ENCODE measurements around the gene POT1.

Gene POT1

DNA sequence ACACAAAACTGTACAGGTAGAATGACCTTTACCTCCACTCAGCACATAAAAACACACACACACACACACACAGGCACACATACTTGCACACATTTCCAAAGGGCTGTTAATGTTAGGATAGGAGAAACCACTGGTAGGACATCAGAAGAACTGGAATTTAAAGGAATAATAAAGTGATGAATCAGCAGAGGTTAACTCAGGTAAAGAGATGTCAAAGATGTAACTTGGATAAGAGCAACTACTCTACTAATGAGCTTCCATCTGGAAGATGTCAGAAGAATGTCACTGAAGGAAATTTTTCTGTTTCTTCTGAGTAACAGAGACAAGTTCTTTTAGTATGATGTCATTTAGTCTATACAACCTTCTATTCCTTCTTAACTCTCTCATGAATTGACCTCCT is 137.6 kb downstream of the POT1 start:
- Histone ChIP-seq H3K36me3 (ENCODE audit: control insufficient read depth in 1 of 2, insufficient read depth in 2 of 2, low read length in 2 of 2) (no peaks in the 10 kb centered on the region), H3K27ac (ENCODE audit: low read depth, low read length) (no peak overlapping the region), H3K27me3 (ENCODE audit: control insufficient read depth in 1 of 2, insufficient read depth in 2 of 2, low read length in 2 of 2) (no peaks in the 10 kb centered on the region), H3K9ac (ENCODE audit: low read depth in 1 of 2, low read length in 2 of 2) (no peak overlapping the region), H3K4me1 (ENCODE audit: control insufficient read depth in 1 of 2, insufficient read depth in 2 of 2, low read length in 2 of 2) (no peaks in the 10 kb centered on the region), H3K4me3 (ENCODE audit: low read depth in 1 of 2, low read length in 2 of 2) (no peak overlapping the region), H3K9me3 (ENCODE audit: control insufficient read depth in 1 of 2, low read length in 2 of 2) (no peaks in the 10 kb centered on the region)

GRCh38 chr7:124791426-124791825 is 138.2 kb downstream of the POT1 start:
- no peaks in the 10 kb centered on the region for H3K36me3 ChIP-seq (ENCODE audit: control insufficient read depth in 1 of 2, insufficient read depth in 2 of 2, low read length in 2 of 2)
- H3K9ac ChIP-seq (ENCODE audit: low read depth in 1 of 2, low read length in 2 of 2): no peak overlapping the region
- no peaks in the 10 kb centered on the region for H3K4me1 ChIP-seq (ENCODE audit: control insufficient read depth in 1 of 2, insufficient read depth in 2 of 2, low read length in 2 of 2)
- no peaks in the 10 kb centered on the region for H3K9me3 ChIP-seq (ENCODE audit: control insufficient read depth in 1 of 2, low read length in 2 of 2)
- H3K4me3 ChIP-seq (ENCODE audit: low read depth in 1 of 2, low read length in 2 of 2): no peak overlapping the region
- no peaks in the 10 kb centered on the region for H3K27me3 ChIP-seq (ENCODE audit: control insufficient read depth in 1 of 2, insufficient read depth in 2 of 2, low read length in 2 of 2)
- no peak overlapping the region for H3K27ac ChIP-seq (ENCODE audit: low read depth, low read length)

GRCh38 chr7:124790645-124791044 is 139.0 kb downstream of the POT1 start:
- Histone ChIP-seq H3K4me3 (ENCODE audit: low read depth in 1 of 2, low read length in 2 of 2) (no peak overlapping the region), H3K9ac (ENCODE audit: low read depth in 1 of 2, low read length in 2 of 2) (no peak overlapping the region), H3K36me3 (ENCODE audit: control insufficient read depth in 1 of 2, insufficient read depth in 2 of 2, low read length in 2 of 2) (no peaks in the 10 kb centered on the region), H3K9me3 (ENCODE audit: control insufficient read depth in 1 of 2, low read length in 2 of 2) (no peaks in the 10 kb centered on the region), H3K27me3 (ENCODE audit: control insufficient read depth in 1 of 2, insufficient read depth in 2 of 2, low read length in 2 of 2) (no peaks in the 10 kb centered on the region), H3K4me1 (ENCODE audit: control insufficient read depth in 1 of 2, insufficient read depth in 2 of 2, low read length in 2 of 2) (no peaks in the 10 kb centered on the region), H3K27ac (ENCODE audit: low read depth, low read length) (no peak overlapping the region)

GRCh38 chr7:124785994-124786393 is 143.6 kb downstream of the POT1 start:
- Histone ChIP-seq H3K9me3 (ENCODE audit: control insufficient read depth in 1 of 2, low read length in 2 of 2) (no peaks in the 10 kb centered on the region), H3K9ac (ENCODE audit: low read depth in 1 of 2, low read length in 2 of 2) (no peak overlapping the region), H3K4me3 (ENCODE audit: low read depth in 1 of 2, low read length in 2 of 2) (no peak overlapping the region), H3K27ac (ENCODE audit: low read depth, low read length) (no peak overlapping the region), H3K4me1 (ENCODE audit: control insufficient read depth in 1 of 2, insufficient read depth in 2 of 2, low read length in 2 of 2) (no peaks in the 10 kb centered on the region), H3K27me3 (ENCODE audit: control insufficient read depth in 1 of 2, insufficient read depth in 2 of 2, low read length in 2 of 2) (no peaks in the 10 kb centered on the region), H3K36me3 (ENCODE audit: control insufficient read depth in 1 of 2, insufficient read depth in 2 of 2, low read length in 2 of 2) (no peaks in the 10 kb centered on the region)

GRCh38 chr7:124784879-124785818 is 144.5 kb downstream of the POT1 start:
- Histone ChIP-seq H3K36me3 (ENCODE audit: control insufficient read depth in 1 of 2, insufficient read depth in 2 of 2, low read length in 2 of 2) (no peaks in the 10 kb centered on the region), H3K4me3 (ENCODE audit: low read depth in 1 of 2, low read length in 2 of 2) (no peak overlapping the region), H3K27me3 (ENCODE audit: control insufficient read depth in 1 of 2, insufficient read depth in 2 of 2, low read length in 2 of 2) (no peaks in the 10 kb centered on the region), H3K4me1 (ENCODE audit: control insufficient read depth in 1 of 2, insufficient read depth in 2 of 2, low read length in 2 of 2) (no peaks in the 10 kb centered on the region), H3K27ac (ENCODE audit: low read depth, low read length) (no peak overlapping the region), H3K9me3 (ENCODE audit: control insufficient read depth in 1 of 2, low read length in 2 of 2) (no peaks in the 10 kb centered on the region), H3K9ac (ENCODE audit: low read depth in 1 of 2, low read length in 2 of 2) (no peak overlapping the region)

DNA sequence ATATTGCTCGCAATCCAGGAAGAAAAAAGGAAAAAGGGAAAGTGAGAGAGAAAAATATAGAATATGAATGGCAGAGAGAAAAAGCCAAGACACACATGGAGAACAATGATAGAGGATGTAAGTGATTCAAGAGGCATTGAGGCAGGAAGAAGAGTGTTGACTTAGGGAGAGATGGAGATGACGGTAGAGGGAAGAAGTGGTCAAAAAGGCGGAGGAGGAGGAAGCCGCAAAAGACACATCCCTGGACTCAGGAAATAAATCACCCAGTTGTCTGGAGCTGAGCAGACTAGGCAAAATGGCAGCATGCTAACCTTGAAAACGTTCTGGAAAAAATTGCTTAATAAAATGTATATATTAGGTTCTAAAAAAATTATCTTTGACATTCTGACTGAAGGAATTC is 146.4 kb downstream of the POT1 start:
- no peak overlapping the region for H3K4me3 ChIP-seq (ENCODE audit: low read depth in 1 of 2, low read length in 2 of 2)
- no peaks in the 10 kb centered on the region for H3K9me3 ChIP-seq (ENCODE audit: control insufficient read depth in 1 of 2, low read length in 2 of 2)
- H3K36me3 ChIP-seq (ENCODE audit: control insufficient read depth in 1 of 2, insufficient read depth in 2 of 2, low read length in 2 of 2): no peaks in the 10 kb centered on the region
- H3K27me3 ChIP-seq (ENCODE audit: control insufficient read depth in 1 of 2, insufficient read depth in 2 of 2, low read length in 2 of 2): no peaks in the 10 kb centered on the region
- no peak overlapping the region for H3K9ac ChIP-seq (ENCODE audit: low read depth in 1 of 2, low read length in 2 of 2)
- no peak overlapping the region for H3K27ac ChIP-seq (ENCODE audit: low read depth, low read length)
- H3K4me1 ChIP-seq (ENCODE audit: control insufficient read depth in 1 of 2, insufficient read depth in 2 of 2, low read length in 2 of 2): no peaks in the 10 kb centered on the region

- H3K4me1 ChIP-seq (ENCODE audit: control insufficient read depth in 1 of 2, insufficient read depth in 2 of 2, low read length in 2 of 2): no peaks in the 10 kb centered on the region
- no peak overlapping the region for H3K27ac ChIP-seq (ENCODE audit: low read depth, low read length)
- H3K36me3 ChIP-seq (ENCODE audit: control insufficient read depth in 1 of 2, insufficient read depth in 2 of 2, low read length in 2 of 2): no peaks in the 10 kb centered on the region
- no peaks in the 10 kb centered on the region for H3K9me3 ChIP-seq (ENCODE audit: control insufficient read depth in 1 of 2, low read length in 2 of 2)
- H3K27me3 ChIP-seq (ENCODE audit: control insufficient read depth in 1 of 2, insufficient read depth in 2 of 2, low read length in 2 of 2): no peaks in the 10 kb centered on the region
- no peak overlapping the region for H3K9ac ChIP-seq (ENCODE audit: low read depth in 1 of 2, low read length in 2 of 2)
- no peak overlapping the region for H3K4me3 ChIP-seq (ENCODE audit: low read depth in 1 of 2, low read length in 2 of 2)
These were observed 147.5 kb downstream of the POT1 start for GRCh38 chr7:124781907-124782734.

DNA sequence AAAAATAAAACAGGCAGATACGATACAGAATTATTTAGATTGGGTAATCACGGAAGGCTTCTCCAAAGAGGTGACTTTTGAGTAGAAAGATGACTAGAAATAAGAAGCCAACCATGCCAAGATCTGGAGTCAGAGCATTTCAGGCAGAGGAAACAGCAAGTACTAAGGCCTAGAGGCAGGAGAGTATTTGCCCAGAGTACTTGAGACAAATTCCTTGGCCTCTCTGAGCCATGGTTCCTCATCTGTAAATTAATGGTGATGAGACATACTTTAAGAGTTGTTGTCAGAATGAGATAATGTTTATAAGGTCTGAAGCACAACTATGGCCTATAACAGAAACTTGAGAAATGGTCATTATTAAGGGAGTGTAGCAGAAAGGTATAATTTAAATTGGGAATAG is 148.2 kb downstream of the POT1 start:
- Histone ChIP-seq H3K27ac (ENCODE audit: low read depth, low read length) (no peak overlapping the region), H3K9me3 (ENCODE audit: control insufficient read depth in 1 of 2, low read length in 2 of 2) (no peaks in the 10 kb centered on the region), H3K9ac (ENCODE audit: low read depth in 1 of 2, low read length in 2 of 2) (no peak overlapping the region), H3K27me3 (ENCODE audit: control insufficient read depth in 1 of 2, insufficient read depth in 2 of 2, low read length in 2 of 2) (no peaks in the 10 kb centered on the region), H3K36me3 (ENCODE audit: control insufficient read depth in 1 of 2, insufficient read depth in 2 of 2, low read length in 2 of 2) (no peaks in the 10 kb centered on the region), H3K4me1 (ENCODE audit: control insufficient read depth in 1 of 2, insufficient read depth in 2 of 2, low read length in 2 of 2) (no peaks in the 10 kb centered on the region), H3K4me3 (ENCODE audit: low read depth in 1 of 2, low read length in 2 of 2) (no peak overlapping the region)

DNA sequence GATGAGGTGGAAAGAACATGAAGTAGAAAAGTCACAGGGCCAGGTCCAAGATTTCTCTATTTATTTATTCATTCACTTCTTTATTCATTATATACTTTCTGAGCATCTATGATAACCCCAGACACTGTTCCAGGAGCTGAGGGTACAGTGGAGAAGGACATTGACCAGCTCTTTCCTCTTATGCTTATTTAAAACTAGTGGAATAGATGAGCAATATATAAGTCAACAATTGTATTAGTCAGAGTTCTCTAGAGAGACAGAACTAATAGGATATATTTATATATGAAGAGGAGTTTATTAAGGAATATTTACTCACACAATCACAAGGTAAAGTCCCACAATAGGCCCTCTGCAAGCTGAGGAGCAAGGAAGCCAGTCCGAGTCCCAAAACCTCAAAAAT is 149.0 kb downstream of the POT1 start:
- Histone ChIP-seq H3K9me3 (ENCODE audit: control insufficient read depth in 1 of 2, low read length in 2 of 2) (no peaks in the 10 kb centered on the region), H3K4me3 (ENCODE audit: low read depth in 1 of 2, low read length in 2 of 2) (no peak overlapping the region), H3K36me3 (ENCODE audit: control insufficient read depth in 1 of 2, insufficient read depth in 2 of 2, low read length in 2 of 2) (no peaks in the 10 kb centered on the region)

DNA sequence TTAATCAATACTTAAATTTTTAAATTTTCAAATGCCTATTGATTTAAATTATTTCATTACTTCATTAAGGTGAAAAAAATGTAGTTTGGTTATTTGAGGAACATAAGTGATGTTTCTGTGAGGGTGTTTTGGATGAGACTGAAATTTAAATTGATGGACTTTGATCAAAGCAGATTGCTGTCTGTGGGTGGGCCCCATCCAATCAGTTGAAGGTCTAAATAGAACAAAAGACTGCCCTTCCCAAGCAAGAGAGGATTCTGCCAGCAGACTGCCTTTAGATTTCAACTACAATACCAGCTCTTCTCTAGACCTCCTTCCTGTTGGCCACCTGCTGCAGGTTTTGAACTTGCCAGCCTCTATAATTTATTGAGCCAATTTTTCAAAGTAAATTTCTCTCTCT is 149.6 kb downstream of the POT1 start:
- no peaks in the 10 kb centered on the region for H3K9me3 ChIP-seq (ENCODE audit: control insufficient read depth in 1 of 2, low read length in 2 of 2)
- no peak overlapping the region for H3K27ac ChIP-seq (ENCODE audit: low read depth, low read length)
- no peak overlapping the region for H3K4me3 ChIP-seq (ENCODE audit: low read depth in 1 of 2, low read length in 2 of 2)
- no peaks in the 10 kb centered on the region for H3K27me3 ChIP-seq (ENCODE audit: control insufficient read depth in 1 of 2, insufficient read depth in 2 of 2, low read length in 2 of 2)
- no peaks in the 10 kb centered on the region for H3K36me3 ChIP-seq (ENCODE audit: control insufficient read depth in 1 of 2, insufficient read depth in 2 of 2, low read length in 2 of 2)
- H3K9ac ChIP-seq (ENCODE audit: low read depth in 1 of 2, low read length in 2 of 2): no peak overlapping the region
- H3K4me1 ChIP-seq (ENCODE audit: control insufficient read depth in 1 of 2, insufficient read depth in 2 of 2, low read length in 2 of 2): no peaks in the 10 kb centered on the region

More for the DNA sequence above, 149.0 kb downstream of the POT1 start:
- Histone ChIP-seq H3K27ac (ENCODE audit: low read depth, low read length) (no peak overlapping the region), H3K9ac (ENCODE audit: low read depth in 1 of 2, low read length in 2 of 2) (no peak overlapping the region), H3K27me3 (ENCODE audit: control insufficient read depth in 1 of 2, insufficient read depth in 2 of 2, low read length in 2 of 2) (no peaks in the 10 kb centered on the region), H3K4me1 (ENCODE audit: control insufficient read depth in 1 of 2, insufficient read depth in 2 of 2, low read length in 2 of 2) (no peaks in the 10 kb centered on the region)

Measured in duodenal mucosa (tissue), 2 donors.